GM21786 (cell line): Measurements from ENCODE around the gene GDF9.
A peak's percentile ranks its signal among the peaks of the same experiment; 100 is the strongest.

Source experiments
- ATAC-seq: cut with Tn5 transposase; IDR thresholded peaks from one replicate; pipeline ENCODE4 v1.9.1; 2021; ENCODE audit not compliant: unreplicated experiment

GDF9 gene

DNA sequence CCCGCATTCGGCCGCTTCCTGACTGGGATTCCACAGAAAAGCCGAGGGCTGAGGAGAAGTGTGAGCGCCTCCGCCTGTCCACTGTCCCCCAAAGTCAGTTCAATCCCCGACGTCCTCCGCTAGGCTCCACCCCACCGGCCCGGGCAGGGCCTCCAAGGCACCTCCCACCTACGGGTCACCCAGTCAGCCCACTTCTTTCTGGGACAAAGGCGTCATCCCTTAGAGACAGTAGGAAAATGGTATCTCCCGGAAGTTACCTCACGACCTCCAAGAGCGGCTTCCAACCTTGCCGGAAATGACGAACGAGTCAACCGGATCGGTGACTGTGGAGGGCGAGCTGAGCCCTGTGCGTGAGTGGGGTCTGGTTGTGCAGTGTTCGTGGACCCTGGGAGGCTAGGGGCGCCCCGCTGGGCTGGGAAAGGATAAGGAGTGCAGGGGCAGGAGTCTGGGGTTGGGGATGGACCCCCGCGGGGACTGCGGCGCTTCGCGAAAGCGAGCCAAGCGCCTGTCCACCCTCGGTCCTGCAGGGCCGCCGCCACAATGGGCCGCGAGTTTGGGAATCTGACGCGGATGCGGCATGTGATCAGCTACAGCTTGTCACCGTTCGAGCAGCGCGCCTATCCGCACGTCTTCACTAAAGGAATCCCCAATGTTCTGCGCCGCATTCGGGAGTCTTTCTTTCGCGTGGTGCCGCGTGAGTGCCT lies at the start of gene GDF9, which contains the start of gene UQCRQ:
TSS of gene GDF9 (minus strand) at position 128 of the 704 bp plus-strand sequence. CDS start 1,936 bp downstream, outside the sequence.
TSS of gene UQCRQ (plus strand) at position 301 of the 704 bp plus-strand sequence. CDS start at position 541, 240 bp downstream.
- peak; percentile 99 for ATAC-seq

DNA sequence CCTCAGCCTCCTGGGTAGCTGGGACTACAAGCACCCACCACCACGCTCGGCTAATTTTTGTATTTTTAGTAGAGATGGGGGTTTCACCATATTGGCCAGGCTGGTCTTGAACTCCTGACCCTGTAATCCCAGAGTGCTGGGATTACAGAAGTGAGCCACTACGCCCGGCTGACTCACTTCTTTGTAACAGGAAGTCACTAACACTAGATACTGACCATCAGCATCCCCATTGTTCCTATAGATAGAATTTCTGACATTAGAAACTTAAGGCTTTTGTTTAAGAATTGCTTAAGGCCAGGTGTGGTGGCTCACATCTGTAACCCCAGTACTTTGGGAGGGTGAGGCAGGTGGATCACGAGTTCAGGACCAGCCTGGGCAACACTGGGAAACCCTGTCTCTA lies 49.4 kb upstream of the GDF9 start:
- ATAC-seq, result no peak

DNA sequence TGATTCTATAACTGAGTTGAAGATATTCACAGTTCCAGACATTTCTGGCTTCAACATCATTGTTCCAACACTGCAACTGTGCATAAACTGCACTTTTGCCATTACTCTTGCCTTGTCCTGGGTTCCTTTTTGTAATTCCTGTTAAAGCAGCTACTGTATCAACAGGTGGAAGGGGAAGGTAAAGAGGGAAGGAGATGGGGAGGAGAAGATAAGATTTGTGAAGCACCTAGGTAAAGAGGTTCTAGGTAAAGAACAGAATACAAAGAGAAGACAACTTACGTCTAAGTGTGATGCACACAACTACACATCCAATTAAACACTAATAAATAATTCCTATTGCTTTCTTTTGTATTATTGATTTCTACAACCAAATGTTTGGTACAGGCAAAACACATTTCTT lies 43.4 kb upstream of the GDF9 start:
- ATAC-seq, result no peak

DNA sequence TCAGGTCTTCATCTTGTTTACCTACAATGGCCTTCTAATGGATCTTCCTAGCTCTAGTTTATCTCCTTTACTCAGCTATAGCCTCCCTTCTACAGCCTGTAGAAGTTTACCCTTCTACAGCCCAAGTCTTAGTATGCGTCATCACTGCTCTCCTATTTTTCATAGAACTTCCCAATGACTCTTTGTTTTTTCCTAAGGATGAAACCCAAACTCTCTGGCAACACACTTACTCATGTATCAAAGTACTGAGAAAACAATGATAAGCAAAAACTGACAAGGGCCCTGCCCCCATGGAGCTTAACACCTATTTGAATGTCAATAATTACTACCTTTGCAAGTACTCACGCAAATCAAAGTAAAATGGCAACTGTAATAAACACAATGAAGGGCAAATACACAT lies 40.9 kb upstream of the GDF9 start:
- no peak for ATAC-seq

DNA sequence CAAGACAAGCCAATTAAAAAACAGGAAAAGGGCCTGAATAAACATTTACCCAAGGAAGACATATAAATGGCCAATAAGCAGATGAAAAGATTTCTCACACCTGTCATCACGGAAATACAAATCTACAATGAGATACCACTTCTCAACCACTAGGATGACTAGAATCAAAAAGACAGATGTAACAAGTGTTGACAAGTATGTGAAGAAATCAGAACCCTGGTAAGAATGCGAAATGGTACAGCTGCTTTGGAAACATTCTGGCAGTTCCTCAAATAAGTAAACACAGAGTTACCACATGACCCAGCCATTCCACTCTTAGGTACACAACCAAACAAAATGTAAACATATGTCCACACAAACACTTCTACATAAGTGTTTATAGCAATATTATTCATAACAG lies 39.7 kb upstream of the GDF9 start:
- no peak for ATAC-seq

GRCh38 chr5:132901730-132902129 lies 35.5 kb upstream of the GDF9 start:
- no peak for ATAC-seq

DNA sequence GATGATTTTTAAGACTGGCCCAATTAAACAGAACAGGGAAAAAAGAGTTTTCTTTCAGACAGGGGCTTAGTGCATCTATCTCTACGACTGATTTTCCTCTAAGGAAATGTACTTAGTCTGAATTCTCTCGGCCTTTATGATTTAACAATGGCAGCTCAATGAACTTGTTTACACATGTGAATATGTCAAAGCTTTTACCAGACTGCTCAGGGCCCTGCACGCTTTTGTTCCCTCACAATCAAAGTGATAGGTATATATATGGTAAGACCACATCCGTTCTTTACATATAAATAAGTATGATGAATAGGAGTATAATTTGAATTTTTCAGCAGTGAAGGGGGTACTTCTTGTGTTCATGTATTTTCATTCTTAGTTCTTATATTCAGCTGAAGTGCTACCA lies 34.8 kb upstream of the GDF9 start:
- no peak for ATAC-seq

DNA sequence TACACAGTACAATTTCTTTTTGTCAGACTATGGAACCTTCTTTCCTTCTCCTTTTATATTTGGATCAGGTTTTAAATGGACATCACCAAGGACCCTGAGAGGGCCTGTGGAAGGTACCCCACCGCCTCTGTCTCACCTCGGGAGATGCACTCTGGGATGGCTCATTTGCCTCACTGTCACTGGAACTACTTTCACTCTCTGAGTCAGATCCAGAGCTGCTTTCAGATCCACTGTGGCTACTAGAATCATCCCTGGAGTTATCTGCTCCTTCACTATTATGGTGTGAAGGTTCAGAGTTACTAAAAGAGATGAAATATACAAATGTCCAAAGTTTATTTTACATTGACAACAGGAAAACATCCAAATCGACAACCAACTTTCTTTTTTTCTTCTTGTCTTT lies 31.8 kb upstream of the GDF9 start:
- no peak for ATAC-seq

DNA sequence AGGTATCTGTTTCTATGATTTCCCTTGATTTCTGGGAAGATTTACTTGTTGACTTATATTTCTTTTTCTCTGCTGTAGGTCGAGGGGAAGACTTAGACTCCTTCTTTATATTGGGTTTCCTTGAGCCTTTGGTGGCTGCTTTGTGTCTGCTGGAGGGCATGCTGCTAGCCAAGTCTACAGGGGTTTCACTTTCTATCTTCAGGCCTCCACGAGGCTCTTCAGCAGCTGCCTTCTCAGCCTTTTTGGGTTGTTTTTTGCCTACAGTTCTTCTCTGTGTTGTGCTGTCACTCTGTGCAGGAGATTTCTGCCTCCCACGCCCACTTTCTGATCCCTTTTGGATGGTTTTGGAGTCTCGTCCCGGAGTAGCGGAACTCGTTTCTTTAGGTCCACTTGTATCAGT lies 30.4 kb upstream of the GDF9 start:
- no peak for ATAC-seq

- no peak for ATAC-seq
Observed at GRCh38 chr5:132895719-132896305, 29.5 kb upstream of the GDF9 start.

- no peak for ATAC-seq
Observed at GRCh38 chr5:132890817-132891216, 24.5 kb upstream of the GDF9 start.

DNA sequence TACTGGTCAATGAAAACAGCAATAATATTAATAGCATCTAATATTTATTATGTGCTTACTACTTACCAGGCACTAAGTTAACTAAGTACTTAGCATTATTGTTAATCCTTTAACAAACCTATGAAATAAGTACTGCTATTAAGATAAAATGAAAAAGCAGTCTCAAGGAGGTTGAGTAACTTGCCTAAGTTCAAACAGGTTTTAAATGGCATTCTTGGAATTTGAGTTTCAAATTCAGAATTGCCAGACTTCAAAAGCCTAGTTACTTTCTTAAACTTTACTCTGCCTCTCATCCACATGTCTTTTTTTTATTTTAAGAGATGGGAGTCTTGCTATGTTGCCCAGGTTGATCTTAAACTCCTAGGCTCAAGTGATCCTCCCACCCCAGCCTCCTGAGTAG lies 23.2 kb upstream of the GDF9 start:
- ATAC-seq, result no peak

- ATAC-seq, result no peak
Observed at GRCh38 chr5:132887283-132887682, 21.0 kb upstream of the GDF9 start.

GRCh38 chr5:132886064-132886823 lies 20.0 kb upstream of the GDF9 start:
- no peak for ATAC-seq

GRCh38 chr5:132884548-132884947 lies 18.3 kb upstream of the GDF9 start:
- ATAC-seq, result no peak

- ATAC-seq, result no peak
Observed at GRCh38 chr5:132883261-132883834, 17.1 kb upstream of the GDF9 start.

GRCh38 chr5:132877938-132878337 lies 11.7 kb upstream of the GDF9 start:
- ATAC-seq, result no peak

GRCh38 chr5:132877466-132877865 lies 11.2 kb upstream of the GDF9 start:
- ATAC-seq, result no peak

- ATAC-seq, result no peak
Observed at GRCh38 chr5:132876020-132876759, 9.9 kb upstream of the GDF9 start.

- ATAC-seq, result no peak
Observed at GRCh38 chr5:132873930-132874271, 7.6 kb upstream of the GDF9 start.
